Fibroblast of skin of back (primary cell): ENCODE data around the gene CPT1B.
A peak's percentile ranks its signal among the peaks of the same experiment; 100 is the strongest.
"Not testable (repeated sequence)": the region's sequence is repeated elsewhere in the genome, so short reads cannot be mapped to it uniquely, and the experiment has no call there.

ENCODE experiments used
- DNase-seq: peaks from one replicate; pipeline ENCODE4 v3.0.0-alpha.2; 2013

Gene CPT1B

DNA sequence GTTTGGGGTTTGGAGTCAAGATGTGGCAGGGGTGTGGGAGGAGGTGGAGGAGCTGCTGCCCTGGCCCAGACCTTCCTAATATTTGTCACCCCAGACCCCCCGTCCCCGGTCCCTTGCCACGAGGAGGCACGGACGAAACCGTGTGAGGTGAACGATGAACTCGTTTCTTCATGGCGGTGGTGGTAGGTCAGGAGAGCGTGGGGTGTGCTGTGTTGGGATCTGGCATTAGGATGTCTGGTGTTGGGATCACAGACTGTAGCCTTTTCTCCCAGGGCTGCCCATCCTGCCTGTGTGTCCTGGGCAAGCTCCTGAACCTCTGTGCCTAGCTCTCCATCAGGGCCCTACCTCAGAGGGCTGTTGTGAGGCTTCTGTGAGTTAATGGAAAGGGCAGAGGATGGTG lies 30.8 kb upstream of the CPT1B start:
- DNase-seq = no peak

DNA sequence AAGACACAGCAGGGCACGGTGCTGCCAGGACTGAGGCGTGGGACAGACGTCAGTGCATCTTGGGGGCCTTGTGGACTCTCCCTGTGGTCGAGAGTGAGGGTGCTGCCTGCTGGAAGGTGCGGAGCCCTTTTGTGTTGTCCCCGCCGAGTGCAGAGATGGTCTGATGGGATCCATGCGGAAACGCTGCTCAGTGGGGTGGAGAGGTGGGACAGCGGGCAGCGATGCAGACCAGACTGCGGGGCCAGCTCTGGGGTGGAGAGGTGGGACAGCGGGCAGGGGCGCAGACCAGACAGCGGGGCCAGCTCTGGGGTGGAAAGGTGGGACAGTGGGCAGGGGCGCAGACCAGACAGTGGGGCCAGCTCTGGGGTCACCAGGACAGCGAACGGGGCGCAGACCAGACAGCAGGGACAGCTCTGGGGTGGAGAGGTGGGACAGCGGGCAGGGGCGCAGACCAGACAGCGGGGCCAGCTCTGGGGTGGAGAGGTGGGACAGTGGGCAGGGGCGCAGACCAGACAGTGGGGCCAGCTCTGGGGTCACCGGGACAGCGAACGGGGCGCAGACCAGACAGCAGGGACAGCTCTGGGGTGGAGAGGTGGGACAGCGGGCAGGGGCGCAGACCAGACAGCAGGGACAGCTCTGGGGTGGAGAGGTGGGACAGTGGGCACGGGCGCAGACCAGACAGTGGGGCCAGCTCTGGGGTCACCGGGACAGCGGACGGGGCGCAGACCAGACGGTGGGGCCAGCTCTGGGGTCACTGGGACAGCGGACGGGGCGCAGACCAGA lies 30.0 kb upstream of the CPT1B start:
- not testable (repeated sequence) for DNase-seq

DNA sequence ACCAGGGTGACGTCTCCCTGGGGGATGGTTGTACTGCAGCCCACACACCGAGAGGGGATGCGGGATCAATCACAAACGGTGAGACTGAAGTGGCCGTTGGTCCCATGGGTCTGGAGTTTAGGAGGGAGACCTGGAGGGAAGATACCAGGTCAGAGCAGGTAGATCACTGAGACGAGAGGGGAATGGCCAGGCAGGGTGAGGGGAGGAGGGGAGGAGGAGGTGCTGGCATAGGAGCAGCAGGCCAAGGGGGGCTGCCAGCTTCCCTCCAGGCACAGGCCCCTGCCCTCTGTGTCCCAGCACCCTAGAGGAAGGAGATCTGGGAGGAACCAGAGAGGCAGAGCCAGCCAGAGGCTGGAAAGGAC lies 29.4 kb upstream of the CPT1B start:
- no peak for DNase-seq

DNA sequence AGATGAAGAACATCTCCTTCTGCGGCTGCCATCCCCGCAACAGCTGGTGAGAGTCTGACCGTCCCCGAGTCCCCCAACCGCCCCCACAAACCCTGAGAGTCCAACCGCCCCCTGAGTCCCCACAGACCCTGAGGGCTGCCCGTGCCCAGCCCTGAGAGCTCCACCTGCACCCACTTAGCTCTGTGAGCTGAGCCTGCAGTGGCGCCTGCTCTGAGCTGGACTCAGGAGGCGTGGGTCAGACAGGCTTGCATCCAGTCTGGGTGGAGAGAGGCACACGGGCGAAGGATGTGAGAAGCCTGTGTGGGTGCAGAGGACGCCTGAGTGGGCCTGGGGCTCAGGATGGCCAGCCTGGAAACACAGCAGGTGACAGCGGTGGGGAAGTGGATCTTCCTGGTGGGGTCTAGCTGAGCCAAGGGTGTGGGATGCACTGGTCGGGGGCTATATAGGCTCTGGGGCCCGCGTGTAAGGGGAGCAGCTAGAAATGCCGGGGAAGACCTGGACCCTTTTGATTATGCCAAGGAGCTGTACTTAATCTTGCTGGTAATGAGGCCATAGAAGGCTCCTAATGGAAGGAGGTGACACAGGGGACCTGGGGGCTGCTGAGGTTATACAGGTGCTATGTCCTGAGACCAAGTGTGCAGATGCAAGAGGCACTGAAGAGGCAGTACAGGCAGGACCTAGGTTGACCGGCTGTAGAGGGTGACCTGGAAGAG lies 28.9 kb upstream of the CPT1B start:
- DNase-seq = no peak

DNA sequence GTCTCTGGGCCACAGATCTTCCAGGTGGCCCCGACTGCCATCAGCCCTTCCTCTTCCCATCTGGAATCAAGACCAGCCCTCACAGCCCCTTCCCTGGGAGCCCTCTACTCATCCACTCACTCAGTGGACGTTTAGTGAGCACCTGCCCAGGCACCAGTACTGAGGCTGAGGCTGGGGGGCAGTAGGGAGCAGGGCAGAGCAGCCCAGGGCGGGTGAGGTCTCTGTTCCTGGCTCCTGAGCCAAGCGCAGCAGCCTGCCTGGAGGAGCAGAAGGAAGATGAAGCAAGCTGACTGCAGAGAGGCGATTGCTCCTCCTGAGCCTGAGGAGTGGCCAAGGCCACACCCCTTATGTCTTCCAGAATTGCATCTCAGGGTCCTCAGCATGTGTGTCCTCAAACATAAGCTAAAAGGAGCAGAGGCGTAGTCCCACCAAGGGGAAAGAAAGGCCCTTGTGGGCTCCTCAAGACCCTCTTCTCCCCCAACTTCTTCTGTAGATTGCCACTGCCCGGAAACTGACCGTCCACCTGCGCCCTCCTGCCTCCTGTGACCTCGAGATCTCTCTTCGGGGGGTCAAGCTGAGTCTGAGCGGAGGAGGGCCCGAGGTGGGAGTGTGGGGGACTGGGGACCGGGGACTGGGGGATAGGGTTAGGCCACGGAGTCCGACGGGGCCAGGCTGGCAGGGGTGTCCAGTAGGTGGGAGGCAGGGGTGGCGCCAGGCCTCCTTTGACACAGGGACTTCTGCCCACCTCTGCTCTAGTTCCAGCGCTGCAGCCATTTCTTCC lies 28.1 kb upstream of the CPT1B start:
- no peak for DNase-seq

DNA sequence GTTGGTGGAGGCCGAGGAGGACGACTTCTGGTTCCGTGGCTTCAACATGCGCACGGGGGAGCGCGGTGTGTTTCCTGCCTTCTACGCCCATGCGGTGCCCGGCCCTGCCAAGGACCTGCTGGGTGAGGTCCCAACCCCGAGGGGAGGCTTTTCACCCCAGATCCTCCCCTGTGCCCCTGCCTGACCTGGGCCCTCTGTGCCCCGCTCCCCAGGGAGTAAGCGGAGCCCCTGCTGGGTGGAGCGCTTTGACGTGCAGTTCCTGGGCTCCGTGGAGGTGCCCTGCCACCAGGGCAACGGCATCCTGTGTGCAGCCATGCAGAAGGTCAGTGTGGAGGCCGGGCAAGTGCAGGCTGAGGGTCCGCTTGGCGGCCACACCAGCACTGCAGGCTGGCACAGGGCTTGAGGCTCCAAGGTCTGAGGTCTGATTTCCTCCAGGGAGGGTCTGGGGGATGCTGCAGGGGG lies 27.4 kb upstream of the CPT1B start:
- DNase-seq = no peak

DNA sequence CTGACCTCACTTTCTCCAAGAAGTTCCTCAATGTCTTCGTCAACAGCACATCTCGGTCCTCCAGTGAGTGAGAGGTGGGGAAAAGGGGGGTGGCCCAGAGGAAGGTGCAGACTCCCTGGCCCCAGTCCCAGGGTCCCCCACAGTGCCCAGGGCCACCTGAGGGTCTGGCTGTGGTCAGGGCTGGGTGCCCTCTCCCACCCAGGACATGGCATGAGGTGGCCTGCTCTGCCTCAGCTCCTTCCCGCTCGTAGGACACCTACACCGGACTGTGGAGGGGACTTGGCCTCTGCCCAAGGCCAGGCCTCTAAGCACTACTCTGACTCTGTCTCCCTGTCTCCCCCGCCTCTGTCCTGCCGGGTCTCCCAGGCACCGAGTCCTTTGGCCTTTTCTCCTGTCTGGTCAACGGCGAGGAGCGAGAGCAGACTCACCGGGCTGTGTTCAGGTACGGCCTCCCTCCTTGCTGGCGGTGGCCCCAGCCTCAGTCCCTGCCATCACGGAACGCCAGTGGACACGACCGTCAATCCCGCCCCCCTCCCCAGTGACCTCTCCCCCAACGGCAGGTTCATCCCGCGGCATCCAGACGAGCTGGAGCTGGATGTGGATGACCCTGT lies 26.9 kb upstream of the CPT1B start:
- no peak for DNase-seq

DNA sequence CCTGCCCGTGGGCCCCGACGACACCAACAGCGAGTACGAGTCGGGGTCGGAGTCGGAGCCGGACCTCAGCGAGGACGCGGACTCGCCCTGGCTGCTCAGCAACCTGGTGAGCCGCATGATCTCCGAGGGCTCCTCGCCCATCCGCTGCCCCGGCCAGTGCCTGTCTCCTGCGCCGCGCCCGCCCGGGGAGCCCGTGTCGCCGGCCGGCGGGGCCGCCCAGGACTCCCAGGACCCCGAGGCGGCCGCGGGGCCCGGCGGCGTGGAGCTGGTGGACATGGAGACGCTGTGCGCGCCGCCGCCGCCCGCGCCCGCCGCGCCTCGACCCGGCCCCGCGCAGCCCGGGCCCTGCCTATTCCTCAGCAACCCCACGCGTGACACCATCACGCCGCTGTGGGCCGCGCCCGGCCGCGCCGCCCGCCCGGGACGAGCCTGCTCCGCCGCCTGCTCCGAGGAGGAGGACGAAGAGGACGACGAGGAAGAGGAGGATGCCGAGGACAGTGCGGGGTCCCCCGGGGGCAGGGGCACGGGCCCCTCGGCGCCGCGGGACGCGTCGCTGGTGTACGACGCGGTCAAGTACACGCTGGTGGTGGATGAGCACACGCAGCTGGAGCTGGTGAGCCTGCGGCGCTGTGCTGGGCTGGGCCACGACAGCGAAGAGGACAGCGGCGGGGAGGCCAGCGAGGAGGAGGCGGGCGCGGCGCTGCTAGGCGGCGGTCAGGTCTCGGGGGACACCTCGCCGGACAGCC lies 26.2 kb upstream of the CPT1B start:
- DNase-seq = no peak

DNA sequence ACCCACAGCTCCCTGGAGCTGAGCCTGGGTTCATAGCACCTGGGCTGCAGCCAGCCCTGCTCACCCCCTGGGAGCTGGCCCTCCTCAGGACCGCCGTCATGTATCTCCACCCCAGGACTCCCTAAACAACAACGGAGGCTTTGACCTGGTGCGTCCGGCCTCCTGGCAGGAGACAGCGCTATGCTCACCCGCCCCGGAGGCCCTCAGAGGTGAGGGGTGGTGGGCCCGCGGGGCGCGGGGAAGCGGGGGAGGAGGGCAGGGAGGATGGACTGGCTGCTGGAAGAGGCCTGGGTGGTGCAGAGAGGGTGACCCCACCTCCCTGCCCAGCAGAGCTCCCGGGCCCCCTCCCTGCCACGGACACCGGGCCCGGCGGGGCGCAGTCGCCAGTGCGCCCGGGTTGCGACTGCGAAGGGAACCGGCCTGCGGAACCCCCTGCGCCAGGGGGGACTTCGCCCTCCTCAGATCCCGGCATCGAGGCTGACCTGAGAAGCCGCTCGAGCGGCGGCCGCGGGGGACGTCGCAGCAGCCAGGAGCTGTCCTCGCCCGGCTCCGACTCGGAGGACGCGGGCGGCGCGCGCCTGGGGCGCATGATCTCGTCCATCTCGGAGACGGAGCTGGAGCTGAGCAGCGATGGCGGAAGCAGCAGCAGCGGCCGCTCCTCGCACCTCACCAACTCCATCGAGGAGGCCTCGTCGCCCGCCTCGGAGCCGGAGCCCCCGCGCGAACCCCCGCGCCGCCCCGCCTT lies 25.5 kb upstream of the CPT1B start:
- no peak for DNase-seq

DNA sequence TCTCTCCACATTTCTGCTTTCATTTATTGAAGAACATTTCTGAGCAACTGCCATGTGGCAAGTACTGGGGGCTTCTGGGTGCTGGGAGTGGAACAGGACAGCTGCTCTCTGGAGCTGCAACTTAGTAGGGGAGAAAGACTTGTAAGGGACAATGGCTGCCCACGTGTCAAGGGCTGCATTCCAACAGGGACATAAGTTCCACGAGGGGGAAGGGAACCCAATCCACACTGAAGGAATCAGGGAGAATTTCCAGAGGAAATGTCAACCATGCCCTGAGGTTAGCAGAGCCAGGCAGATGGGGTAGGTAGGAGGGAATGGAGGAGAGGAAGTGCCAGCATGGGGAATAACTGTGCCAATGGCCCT lies 24.1 kb upstream of the CPT1B start:
- no peak for DNase-seq

DNA sequence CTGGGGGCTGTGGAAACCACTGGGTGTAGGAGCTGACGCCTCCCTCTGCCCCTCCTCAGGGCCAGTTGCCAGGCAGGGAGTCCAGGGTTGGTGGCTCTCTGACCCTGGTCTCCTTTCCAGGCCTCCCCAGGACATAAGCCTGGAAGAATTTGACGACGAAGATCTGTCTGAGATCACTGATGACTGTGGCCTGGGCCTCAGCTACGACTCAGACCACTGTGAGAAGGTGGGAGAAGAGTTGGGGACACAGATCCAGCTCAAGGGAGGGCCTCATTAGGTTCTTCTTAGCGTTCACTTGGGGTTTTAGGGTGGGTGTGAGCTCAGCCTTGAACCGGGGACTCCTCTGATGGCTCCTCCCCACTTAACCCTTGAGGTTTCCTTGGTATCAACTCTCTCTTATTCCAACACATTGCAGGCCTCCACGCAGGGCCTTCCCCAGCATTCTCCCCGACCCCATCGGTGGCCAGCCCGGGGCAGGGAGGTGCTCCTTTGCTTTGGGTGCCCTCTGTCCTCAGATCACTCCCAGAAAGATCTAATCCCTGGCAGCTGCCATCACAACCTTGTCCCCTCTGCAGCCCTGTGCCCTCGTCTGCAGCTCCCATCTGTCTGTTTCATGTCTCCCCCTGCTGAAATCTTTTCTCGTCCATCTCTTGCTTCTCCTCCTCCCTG lies 23.6 kb upstream of the CPT1B start:
- DNase-seq = no peak

DNA sequence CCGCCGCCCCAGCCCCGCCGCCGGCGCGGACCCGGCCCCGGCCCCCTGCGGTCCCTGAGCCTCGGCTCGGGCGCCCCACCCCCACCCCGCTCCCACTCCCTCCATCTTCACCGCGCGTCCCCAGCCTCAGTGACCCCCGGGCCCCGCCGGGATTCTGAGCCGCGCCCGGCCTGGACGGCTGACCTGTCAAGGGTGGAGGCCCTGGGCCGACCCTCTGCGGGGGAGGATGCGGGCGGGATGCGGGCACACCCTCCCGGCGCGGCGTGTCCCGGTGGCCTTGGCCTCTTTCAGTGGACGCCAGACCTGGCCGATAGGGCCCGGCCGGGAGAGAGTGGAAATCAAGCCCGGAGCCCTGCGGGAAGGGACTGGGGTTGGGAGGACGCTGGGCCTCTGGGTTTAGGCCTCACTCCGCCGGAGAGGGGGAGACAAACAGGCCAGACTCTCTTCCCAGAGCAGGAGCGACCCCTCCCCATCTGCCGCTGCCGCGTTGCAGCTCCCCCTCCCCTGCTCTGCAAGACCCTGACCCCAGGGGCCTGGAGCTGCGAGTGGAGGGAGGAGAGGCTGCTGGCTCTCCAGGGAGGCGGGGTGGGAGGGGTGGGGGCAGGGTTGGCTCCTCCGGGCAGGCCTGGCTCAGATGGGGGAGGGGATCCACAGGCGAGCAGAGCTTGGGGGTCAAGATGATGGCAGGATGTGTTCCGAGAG lies 22.9 kb upstream of the CPT1B start:
- no peak for DNase-seq

DNA sequence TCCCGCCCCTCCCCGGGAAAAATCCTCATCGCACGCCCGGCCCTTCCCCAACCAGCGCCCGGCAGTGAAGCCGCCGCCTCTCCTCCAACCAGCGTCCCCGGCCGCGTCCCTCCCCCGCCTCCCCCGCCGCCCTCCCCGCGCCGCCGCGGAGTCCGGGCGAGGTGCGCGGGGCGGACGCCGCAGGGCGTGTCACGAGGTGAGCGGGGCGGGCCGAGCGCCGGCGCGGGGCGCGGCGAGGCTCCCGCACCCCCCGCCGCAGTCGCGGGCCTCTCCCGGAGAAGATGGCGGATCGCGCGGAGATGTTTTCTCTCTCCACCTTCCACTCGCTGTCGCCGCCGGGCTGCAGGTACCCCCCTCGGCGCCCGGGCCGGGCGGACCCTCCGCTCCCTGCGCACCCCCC lies 22.3 kb upstream of the CPT1B start, which contains the start of gene MAPK8IP2:
Gene MAPK8IP2 (plus strand): TSS at position 256 of the 400 bp plus-strand sequence. CDS start 26 bp downstream, at position 282.
- DNase-seq = no peak

DNA sequence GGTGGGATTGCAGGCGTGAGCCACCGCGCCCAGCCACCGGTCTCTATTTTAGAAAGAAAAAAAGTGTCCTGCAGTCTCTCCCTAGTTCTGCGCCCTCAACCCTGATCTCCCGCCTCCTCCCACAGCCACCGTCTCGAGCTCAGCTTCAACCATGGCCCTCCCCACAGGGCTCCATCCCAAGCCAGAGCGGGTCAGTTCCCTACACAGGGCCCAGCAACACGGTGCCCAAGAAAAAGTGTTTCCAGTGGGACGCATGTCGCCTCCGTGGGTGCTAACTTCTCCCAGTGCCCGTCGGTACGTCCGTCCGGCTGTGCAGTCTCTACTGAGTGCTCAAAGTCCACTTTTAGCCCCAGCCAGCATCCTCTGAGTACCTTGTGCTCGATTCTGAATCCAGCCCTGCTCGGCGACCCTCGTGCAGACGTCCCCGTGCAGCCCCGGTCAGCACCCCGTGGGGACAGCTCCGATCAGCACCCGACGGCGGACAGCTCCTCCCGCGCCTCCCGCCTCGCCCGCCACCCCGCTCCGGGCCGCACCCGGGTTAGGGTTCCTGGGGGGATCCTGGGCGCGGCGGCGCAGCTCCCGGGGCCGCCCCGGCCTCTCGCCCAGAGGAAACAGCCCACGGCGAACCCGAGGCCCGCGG lies 21.7 kb upstream of the CPT1B start:
- peak; percentile 37 for DNase-seq

DNA sequence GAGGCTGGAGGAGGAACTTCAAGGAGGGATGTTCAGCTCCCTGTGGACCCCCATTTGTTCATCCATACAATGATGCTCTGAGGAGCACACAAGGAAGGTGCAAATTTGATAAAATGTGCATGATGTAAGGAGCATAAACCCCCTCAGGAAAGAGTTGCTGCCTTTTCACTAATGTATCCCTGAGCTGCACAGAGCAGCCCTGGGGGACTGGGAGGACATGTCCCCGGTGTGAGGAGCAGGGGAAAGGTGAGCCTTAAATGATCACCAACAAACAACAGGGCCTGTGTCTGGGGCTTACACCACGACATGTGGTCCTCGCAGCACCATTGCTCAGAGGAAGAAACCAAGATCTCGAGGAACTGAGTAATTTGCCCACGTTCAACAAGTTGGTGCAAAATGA lies 18.9 kb upstream of the CPT1B start:
- no peak for DNase-seq

DNA sequence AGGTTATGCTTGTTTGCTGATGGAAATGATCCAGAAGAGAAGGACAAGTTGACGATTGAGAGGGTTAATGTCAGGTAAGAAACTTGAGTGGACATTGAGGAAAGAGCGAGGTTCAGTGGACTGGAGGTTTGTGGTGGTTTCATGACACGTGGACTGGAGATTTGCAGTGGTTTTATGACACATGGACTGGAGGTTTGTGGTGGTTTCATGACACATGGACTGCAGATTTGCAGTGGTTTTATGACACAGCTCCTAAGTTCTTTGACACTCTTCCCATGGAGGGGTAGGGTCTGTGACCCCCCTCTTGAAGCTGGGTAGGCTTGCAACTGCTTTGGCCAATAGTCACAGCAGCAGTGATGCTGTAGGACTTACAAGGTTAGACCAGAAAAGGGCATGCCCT lies 17.0 kb upstream of the CPT1B start:
- DNase-seq = no peak

DNA sequence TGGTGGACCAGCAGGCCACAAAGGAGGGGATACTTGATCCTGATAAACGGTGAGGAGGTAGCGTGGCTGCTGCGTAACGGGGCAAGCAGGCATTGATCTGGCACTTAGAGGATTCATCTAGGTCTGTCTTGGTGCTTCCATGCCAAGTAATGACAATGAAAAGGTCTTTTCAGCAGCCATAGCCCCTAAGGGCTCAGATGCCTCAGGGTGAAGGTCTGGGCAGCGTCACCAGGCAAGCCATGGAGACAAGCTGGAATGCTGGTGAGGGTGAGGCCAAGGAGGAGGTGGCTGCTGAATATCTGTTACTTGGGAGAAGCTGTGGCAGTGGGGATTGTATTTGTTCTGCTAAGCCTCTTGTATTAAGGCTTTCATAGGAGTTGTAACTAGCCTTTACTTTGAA lies 9.2 kb upstream of the CPT1B start:
- no peak for DNase-seq

DNA sequence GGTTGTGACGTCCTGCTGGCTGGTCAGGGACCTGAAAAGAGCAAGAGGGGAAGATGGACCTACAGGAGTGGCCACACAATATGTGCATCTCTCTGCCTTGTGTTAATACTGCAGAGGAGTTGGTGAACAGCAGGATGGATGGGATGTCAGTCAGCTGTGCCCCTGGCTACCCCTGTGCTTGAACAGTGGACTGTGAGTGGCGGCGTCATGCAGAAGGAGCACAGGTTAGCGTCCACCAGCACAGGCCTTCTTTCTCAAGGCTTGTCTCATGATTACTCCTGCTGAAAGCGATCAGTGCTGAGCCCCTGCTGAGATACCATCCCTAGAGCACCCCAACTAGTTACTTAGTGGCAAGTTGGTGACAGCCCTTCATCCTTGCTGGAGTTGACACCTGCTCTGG lies 8.2 kb upstream of the CPT1B start:
- no peak for DNase-seq

DNA sequence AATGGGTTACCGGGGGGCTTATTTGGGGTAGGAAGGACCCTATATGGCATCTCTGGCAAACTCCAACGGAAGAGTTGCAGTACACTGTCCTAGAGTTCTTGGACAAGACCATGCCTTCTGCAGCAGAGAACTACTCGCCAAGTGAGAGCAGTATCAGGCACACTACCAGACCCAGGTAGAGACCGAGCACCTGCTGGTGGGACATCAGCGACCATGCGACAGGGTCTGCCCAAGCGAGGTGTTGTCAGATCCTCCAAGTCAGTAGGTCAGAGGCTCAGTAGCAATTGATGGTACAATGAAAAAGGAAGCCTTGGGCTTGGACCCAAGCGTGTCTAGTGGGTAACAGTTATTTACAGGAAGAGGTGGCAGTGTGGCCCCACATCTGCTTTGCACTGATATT lies 7.6 kb upstream of the CPT1B start:
- no peak for DNase-seq

DNA sequence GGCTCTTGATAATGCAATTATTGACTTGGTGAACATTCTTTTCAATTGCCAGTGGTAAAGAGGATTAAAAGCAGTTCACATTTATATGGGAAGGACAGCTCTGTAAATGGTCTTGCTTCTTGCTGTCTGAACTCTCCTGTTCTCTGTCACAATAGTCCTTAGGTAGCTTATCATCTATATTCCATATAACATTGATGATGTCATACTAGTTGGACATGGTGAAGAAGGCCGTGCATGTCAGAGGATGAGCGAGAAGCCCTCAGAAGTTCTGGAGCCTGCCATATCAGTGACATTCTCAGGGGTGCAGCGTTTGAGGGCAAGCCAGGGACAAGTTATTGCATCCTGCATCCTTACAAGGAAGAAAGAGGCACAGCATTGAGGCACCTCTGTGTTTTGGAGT lies 7.0 kb upstream of the CPT1B start:
- DNase-seq = no peak
